Articular chondrocyte of knee joint (primary cell): ENCODE data around the gene PCOLCE2. TPM values are rescaled to one million over a fixed set of nuclear protein-coding genes. Genes with fewer than 3 reads are reported as not detected.

Experiments
- small RNA-seq: library from RNA; depleted of rRNA; stranded (forward); fragments of <200 nt; gene quantifications from one replicate; pipeline ENCODE3, GENCODE V24; 2012
- total RNA-seq: library from RNA; depleted of rRNA; stranded (reverse); fragments of >200 nt; gene quantifications from 2 replicates; pipeline ENCODE4 v1.2.3, GENCODE V29; 2012

PCOLCE2 gene
- 102 and 124 TPM in 2 replicates for total RNA-seq

DNA sequence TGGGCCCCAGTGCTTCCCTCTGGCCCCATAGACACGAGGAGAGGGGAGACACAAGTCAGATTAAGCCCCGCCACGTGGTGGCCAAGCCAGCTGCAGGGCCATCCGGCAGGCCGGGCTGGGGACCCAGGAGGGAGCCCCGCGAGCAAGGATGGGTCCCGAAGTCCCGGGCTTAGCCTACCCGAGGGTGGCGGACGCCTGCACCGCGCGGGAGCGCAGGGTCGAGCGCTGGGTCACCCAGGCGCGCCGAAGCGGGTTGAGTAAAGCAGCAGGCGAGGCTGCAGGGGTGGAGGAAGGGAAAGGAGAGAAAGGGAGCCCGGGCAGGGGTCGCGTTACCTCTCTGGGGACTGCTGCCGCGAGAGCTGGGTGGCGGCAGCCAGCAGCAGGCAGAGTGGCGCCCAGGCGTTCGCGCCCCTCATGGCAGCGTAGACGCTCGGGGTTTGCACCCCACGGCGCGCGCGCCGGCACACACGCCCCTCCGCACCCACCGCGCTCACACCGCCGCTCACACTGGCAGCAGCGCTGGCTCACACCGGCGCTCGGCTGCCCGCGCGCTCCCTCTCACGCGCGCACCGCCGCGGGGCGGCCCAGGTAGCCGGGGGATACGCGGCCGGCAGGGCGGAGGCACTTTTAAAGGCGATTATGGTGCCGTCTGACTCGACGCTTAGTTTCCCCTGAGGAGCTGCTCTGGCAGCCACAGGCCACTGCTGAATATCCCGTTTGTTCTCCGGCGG is at the start of gene PCOLCE2:
Gene PCOLCE2 (minus strand): TSS at position 603 of the 731 bp plus-strand sequence. CDS start 187 bp downstream, at position 416.

Small RNA genes lying within 50 kb of the gene (small RNA-seq; reads per million reads assigned to genes)
- gene RNU7-47P: not detected

Other genes starting within 250 kb of the PCOLCE2 start
- 29.0 and 40.8 TPM in 2 replicates for gene TRPC1, start 165.0 kb downstream of the PCOLCE2 start, total RNA-seq
- under 0.01 TPM in 1 of 2 replicates, not detected in the other for gene PAQR9, start 74.6 kb upstream of the PCOLCE2 start, total RNA-seq
- 103 and 111 TPM in 2 replicates for gene U2SURP, start 112.5 kb upstream of the PCOLCE2 start, total RNA-seq
- gene CHST2, start 230.7 kb upstream of the PCOLCE2 start, total RNA-seq: 12.5 and 19.3 TPM in 2 replicates